HEK293 (cell line): ENCODE data around the gene MPC2.

Experiments used
- FEZF1 ChIP-seq: fragments of 450-650 bp; formaldehyde crosslinking; IDR thresholded peaks from 2 replicates; pipeline ENCODE4 v1.5.1; 2016; ENCODE audit warnings: missing biosample characterization, missing genetic modification characterization
- GLI4 ChIP-seq: fragments of 450-650 bp; formaldehyde crosslinking; IDR thresholded peaks from 2 replicates; pipeline ENCODE4 v1.5.1; 2016; ENCODE audit warnings: missing biosample characterization, missing genetic modification characterization
- GLIS1 ChIP-seq: fragments of 450-650 bp; formaldehyde crosslinking; IDR thresholded peaks from 2 replicates; pipeline ENCODE4 v1.5.1; 2016; ENCODE audit warnings: missing biosample characterization, missing genetic modification characterization
- PRDM2 ChIP-seq: fragments of 450-650 bp; formaldehyde crosslinking; IDR thresholded peaks from 2 replicates; pipeline ENCODE4 v1.5.1; 2016; ENCODE audit warnings: missing biosample characterization, missing genetic modification characterization, borderline replicate concordance
- SP7 ChIP-seq: fragments of 450-650 bp; formaldehyde crosslinking; IDR thresholded peaks from 2 replicates; pipeline ENCODE4 v1.5.1; 2016; ENCODE audit warnings: missing biosample characterization, missing genetic modification characterization
- TCF7L2 ChIP-seq: IDR thresholded peaks from 2 replicates; pipeline ENCODE4 v1.6.1; 2011; ENCODE audit warnings: low read depth, mild to moderate bottlenecking, inconsistent platforms, low read length, moderate library complexity, borderline replicate concordance
- ZBTB26 ChIP-seq: fragments of 450-650 bp; formaldehyde crosslinking; optimal IDR thresholded peaks from 2 replicates; pipeline ENCODE3; 2016; ENCODE audit warnings: missing biosample characterization, mild to moderate bottlenecking, missing genetic modification characterization
- ZNF10 ChIP-seq: fragments of 450-650 bp; formaldehyde crosslinking; IDR thresholded peaks from 2 replicates; pipeline ENCODE4 v1.5.1; 2017; ENCODE audit warnings: missing biosample characterization, missing genetic modification characterization
- ZNF138 ChIP-seq: fragments of 450-650 bp; formaldehyde crosslinking; IDR thresholded peaks from 2 replicates; pipeline ENCODE4 v1.5.1; 2016; ENCODE audit warnings: missing biosample characterization, missing genetic modification characterization, borderline replicate concordance
- ZNF16 ChIP-seq: fragments of 450-650 bp; formaldehyde crosslinking; IDR thresholded peaks from 2 replicates; pipeline ENCODE4 v1.5.1; 2016; ENCODE audit warnings: low read depth, missing biosample characterization, missing genetic modification characterization
- ZNF518A ChIP-seq: fragments of 450-650 bp; formaldehyde crosslinking; conservative IDR thresholded peaks from 2 replicates; pipeline ENCODE4 v1.5.1; 2016; ENCODE audit warnings: low read depth, missing biosample characterization, missing genetic modification characterization
- ZNF530 ChIP-seq: fragments of 450-650 bp; formaldehyde crosslinking; IDR thresholded peaks from 2 replicates; pipeline ENCODE4 v1.5.1; 2016; ENCODE audit warnings: low read depth, missing biosample characterization, missing genetic modification characterization
- ZNF626 ChIP-seq: fragments of 450-650 bp; sonication (Bioruptor Pico); formaldehyde crosslinking; IDR thresholded peaks from 2 replicates; pipeline ENCODE4 v1.5.1; 2018; ENCODE audit warnings: missing biosample characterization, missing genetic modification characterization, inconsistent platforms
- ZSCAN4 ChIP-seq: fragments of 450-650 bp; formaldehyde crosslinking; IDR thresholded peaks from 2 replicates; pipeline ENCODE4 v1.5.1; 2017; ENCODE audit warnings: missing biosample characterization, missing genetic modification characterization
- TF ChIP-seq, protein P1 (sequence below): fragments of 450-650 bp; formaldehyde crosslinking; IDR thresholded peaks from 2 replicates; pipeline ENCODE4 v1.5.1; 2016; ENCODE audit warnings: missing biosample characterization, missing genetic modification characterization
- TF ChIP-seq, protein P2 (sequence below): fragments of 450-650 bp; formaldehyde crosslinking; IDR thresholded peaks from 2 replicates; pipeline ENCODE4 v1.5.1; 2017; ENCODE audit warnings: missing biosample characterization, missing genetic modification characterization
- TF ChIP-seq, protein P3 (sequence below): fragments of 450-650 bp; formaldehyde crosslinking; IDR thresholded peaks from 2 replicates; pipeline ENCODE4 v1.5.1; 2016; ENCODE audit warnings: missing biosample characterization, missing genetic modification characterization

MPC2 gene

DNA sequence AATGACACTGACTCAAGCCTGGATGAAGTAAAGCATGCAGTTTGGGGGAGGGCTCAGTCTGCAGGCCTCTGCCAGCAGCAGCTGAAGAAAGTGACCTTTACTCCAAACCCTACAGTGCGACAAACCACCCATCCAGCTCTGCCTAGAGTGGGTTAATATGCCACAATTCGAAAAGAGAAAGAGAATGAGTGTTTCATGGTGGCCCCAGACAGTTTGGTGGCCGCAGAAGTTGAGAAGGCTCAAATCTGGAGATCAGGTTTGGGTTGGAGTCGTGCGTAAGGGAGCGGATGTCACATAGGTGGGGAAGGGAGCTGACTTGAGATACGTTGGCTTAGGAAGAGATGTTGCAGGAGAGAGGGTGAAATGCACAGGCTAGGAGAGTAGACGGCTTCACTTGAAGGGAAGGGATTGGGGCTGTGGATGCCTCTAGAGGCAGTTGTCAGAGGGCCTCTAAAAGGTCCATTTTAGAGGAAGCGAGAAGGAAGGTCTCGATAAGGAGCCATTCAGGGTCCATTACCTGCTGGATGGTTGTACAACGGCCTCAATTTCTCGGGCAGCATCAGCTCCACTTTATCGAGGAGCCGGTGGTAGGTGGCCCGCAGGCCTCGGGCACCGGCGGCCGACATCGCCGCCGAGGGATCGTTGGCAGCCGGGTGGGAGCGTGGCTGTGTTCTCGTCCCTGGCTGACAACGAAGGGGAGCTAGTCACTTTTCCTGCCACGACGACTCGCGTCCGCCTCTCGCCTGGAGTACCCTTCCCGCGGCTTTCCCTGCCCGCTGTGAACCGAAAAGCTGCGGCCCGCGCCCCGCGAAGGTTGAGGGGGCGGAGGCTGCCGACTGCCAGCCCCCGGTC, 1.4 kb downstream of the MPC2 start (continued):
- TF ChIP-seq, protein P1, sequence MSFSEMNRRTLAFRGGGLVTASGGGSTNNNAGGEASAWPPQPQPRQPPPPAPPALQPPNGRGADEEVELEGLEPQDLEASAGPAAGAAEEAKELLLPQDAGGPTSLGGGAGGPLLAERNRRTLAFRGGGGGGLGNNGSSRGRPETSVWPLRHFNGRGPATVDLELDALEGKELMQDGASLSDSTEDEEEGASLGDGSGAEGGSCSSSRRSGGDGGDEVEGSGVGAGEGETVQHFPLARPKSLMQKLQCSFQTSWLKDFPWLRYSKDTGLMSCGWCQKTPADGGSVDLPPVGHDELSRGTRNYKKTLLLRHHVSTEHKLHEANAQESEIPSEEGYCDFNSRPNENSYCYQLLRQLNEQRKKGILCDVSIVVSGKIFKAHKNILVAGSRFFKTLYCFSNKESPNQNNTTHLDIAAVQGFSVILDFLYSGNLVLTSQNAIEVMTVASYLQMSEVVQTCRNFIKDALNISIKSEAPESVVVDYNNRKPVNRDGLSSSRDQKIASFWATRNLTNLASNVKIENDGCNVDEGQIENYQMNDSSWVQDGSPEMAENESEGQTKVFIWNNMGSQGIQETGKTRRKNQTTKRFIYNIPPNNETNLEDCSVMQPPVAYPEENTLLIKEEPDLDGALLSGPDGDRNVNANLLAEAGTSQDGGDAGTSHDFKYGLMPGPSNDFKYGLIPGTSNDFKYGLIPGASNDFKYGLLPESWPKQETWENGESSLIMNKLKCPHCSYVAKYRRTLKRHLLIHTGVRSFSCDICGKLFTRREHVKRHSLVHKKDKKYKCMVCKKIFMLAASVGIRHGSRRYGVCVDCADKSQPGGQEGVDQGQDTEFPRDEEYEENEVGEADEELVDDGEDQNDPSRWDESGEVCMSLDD (tag by site-specific recombination), result peak; percentile 78
- TF ChIP-seq ZNF626 (no peak), SP7 (peak; percentile 52), ZNF518A (tag by site-specific recombination) (no peak), ZNF530 (tag by site-specific recombination) (no peak), GLI4 (no peak), ZSCAN4 (tag by site-specific recombination) (peak; percentile 9; the same call in 1 of the 2 replicates), ZNF138 (tag by site-specific recombination) (no peak), ZBTB26 (tag by site-specific recombination) (no peak), PRDM2 (tag by site-specific recombination) (no peak), ZNF10 (tag by site-specific recombination) (no peak; the same call in 1 of the 2 replicates), ZNF16 (tag by site-specific recombination) (no peak), TCF7L2 (no peak), GLIS1 (tag by site-specific recombination) (peak; percentile 59), FEZF1 (tag by site-specific recombination) (0 out of 2 replicates have a peak, but pooled peaks have one; percentile 20)
- TF ChIP-seq, protein P2, sequence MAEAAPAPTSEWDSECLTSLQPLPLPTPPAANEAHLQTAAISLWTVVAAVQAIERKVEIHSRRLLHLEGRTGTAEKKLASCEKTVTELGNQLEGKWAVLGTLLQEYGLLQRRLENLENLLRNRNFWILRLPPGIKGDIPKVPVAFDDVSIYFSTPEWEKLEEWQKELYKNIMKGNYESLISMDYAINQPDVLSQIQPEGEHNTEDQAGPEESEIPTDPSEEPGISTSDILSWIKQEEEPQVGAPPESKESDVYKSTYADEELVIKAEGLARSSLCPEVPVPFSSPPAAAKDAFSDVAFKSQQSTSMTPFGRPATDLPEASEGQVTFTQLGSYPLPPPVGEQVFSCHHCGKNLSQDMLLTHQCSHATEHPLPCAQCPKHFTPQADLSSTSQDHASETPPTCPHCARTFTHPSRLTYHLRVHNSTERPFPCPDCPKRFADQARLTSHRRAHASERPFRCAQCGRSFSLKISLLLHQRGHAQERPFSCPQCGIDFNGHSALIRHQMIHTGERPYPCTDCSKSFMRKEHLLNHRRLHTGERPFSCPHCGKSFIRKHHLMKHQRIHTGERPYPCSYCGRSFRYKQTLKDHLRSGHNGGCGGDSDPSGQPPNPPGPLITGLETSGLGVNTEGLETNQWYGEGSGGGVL (tag by site-specific recombination), result no peak; the same call in 1 of the 2 replicates
- TF ChIP-seq, protein P3, sequence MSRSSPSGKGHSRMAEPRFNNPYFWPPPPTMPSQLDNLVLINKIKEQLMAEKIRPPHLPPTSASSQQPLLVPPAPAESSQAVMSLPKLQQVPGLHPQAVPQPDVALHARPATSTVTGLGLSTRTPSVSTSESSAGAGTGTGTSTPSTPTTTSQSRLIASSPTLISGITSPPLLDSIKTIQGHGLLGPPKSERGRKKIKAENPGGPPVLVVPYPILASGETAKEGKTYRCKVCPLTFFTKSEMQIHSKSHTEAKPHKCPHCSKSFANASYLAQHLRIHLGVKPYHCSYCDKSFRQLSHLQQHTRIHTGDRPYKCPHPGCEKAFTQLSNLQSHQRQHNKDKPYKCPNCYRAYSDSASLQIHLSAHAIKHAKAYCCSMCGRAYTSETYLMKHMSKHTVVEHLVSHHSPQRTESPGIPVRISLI, result no peak
